ENCODE measurements around the gene FNIP1.
"Not testable (repeated sequence)": the region's sequence is repeated elsewhere in the genome, so short reads cannot be mapped to it uniquely, and the experiment has no call there.

The FNIP1 gene

DNA sequence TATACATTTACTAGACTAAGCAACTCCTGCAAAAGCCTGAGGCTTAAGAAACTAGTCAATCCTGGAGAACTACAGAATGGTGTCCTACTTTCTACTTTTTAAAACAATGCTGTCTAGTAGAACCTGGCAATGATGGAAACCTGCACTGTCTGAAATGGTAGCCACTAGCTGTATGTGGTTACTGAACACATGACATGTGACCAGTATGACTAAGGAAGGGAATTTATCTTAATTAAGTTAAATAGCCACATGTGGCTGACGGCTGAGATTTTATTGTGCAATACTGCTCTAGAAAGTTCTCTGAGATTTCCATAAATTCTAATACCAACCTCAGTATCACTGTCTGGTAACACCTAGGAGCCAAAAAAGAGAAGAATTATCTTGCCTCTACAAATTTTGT lies 116.9 kb downstream of the FNIP1 start:
- Mint-ChIP-seq H3K4me1 (peaks cover 13% of the 10 kb centered on the region), H3K4me3 (no peak overlapping the region), H3K27ac (no peak overlapping the region), H3K36me3 (peaks cover 23% of the 10 kb centered on the region), H3K27me3 (no peaks in the 10 kb centered on the region), H3K9me3 (no peaks in the 10 kb centered on the region)
- no peak for ATAC-seq (ENCODE audit: low read depth)
- no peak for DNase-seq (ENCODE audit: low spot score in 2 of 2)

DNA sequence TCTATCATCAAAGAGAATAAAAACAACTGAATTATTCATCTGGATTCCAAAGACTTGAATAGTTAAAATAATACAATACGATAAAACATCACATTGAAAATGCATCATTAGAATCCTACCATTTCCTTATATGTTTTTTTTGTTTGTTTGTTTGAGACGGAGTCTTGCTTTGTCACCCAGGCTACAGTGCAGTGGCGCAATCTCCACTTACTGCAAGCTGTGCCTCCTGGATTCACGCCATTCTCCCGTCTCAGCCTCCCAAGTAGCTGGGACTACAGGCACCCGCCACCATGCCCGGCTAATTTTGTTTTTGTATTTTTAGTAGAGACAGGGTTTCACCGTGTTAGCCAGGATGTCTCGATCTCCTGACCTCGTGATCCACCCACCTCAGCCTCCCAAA lies 118.5 kb downstream of the FNIP1 start:
- not testable (repeated sequence) for DNase-seq (ENCODE audit: low spot score in 2 of 2); H3K27me3 Mint-ChIP-seq; ATAC-seq (ENCODE audit: low read depth); H3K27ac Mint-ChIP-seq; H3K4me3 Mint-ChIP-seq; H3K9me3 Mint-ChIP-seq
- Mint-ChIP-seq H3K36me3 (peaks cover 25% of the 10 kb centered on the region), H3K4me1 (peaks cover 17% of the 10 kb centered on the region)

DNA sequence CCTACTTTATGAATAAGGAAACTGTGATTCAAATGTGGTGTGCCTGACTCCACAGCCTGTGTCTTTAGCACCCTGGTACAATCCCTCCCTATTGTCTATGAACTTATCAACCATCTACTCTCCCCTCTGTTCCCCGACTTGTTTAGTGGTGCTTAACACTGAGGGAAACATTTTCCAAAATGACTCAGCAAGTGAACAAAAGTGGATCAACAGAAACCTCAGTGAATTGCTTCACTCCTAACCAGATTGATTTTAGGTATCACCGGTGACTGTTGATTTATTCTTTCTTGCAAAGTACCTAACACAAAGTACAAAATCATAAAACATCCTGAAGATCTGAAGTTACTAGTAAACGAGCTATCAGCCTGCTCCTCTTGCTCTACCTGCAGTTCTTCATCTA lies 119.7 kb downstream of the FNIP1 start:
- no peak for ATAC-seq (ENCODE audit: low read depth)
- H3K4me1 Mint-ChIP-seq: peaks cover 21% of the 10 kb centered on the region
- peaks cover 30% of the 10 kb centered on the region for H3K36me3 Mint-ChIP-seq
- H3K27ac Mint-ChIP-seq: no peak overlapping the region
- no peak overlapping the region for H3K4me3 Mint-ChIP-seq
- H3K27me3 Mint-ChIP-seq: no peaks in the 10 kb centered on the region
- no peaks in the 10 kb centered on the region for H3K9me3 Mint-ChIP-seq
- DNase-seq (ENCODE audit: low spot score in 2 of 2): no peak

DNA sequence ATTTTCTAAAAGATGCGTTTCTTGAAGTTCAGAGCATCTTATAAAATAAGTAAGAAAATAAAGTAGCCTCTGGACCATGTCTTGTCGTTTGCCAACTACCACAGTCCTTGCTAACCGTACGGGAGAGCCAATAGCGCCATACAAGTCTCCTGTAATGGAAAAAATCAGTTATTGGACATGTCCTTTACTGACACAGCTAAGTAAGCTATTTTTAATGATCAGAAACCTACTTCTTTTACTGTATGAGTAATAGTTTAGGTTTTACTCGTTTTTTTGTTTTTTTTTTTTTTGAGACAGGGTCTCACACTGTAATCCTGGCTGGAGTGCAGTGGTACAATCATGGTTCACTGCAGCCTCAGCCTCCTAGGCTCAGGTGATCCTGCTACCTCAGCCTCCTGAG lies 124.0 kb downstream of the FNIP1 start:
- no peaks in the 10 kb centered on the region for H3K27me3 Mint-ChIP-seq
- DNase-seq (ENCODE audit: low spot score in 2 of 2) (no peak), ATAC-seq (ENCODE audit: low read depth) (no peak)
- H3K4me1 Mint-ChIP-seq: peaks cover 20% of the 10 kb centered on the region
- no peak overlapping the region for H3K4me3 Mint-ChIP-seq
- no peak overlapping the region for H3K27ac Mint-ChIP-seq
- no peaks in the 10 kb centered on the region for H3K9me3 Mint-ChIP-seq
- H3K36me3 Mint-ChIP-seq: peaks cover 41% of the 10 kb centered on the region

DNA sequence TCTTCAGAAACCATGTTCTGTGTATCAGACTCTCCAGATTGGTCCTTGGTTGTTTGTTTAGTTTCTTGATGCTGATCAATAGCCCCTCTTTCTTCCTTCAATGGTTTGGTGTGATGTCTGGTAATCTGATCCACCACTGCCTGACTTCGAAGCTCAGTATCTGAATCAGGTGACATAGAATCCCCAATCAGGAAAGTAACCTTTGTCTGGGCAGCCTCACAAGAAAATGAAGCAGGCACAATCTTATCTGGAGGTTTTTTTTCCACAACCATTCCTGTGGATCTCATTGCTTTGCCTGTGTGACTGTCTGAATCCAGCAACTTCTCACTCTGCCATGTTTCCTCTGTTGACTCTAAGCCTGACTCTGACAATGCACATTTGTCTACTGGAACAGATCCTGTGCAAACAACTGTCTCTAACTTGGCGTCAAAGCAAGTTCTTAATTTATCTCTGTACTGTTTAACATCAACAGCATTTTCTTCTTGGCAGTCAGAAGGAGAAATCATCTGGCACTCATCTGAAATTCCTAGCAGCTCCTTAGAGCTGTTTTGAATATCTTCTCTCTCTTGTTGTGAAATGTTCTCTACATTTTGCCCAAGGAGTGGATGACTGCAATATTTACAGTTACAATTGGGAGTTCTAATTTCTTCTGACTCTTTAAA lies 124.7 kb downstream of the FNIP1 start:
- Mint-ChIP-seq H3K27ac (peak overlapping the region; percentile 53), H3K27me3 (no peaks in the 10 kb centered on the region), H3K36me3 (peaks cover 38% of the 10 kb centered on the region), H3K4me1 (peaks cover 19% of the 10 kb centered on the region), H3K4me3 (no peak overlapping the region), H3K9me3 (no peaks in the 10 kb centered on the region)
- ATAC-seq (ENCODE audit: low read depth): no peak
- no peak for DNase-seq (ENCODE audit: low spot score in 2 of 2)

DNA sequence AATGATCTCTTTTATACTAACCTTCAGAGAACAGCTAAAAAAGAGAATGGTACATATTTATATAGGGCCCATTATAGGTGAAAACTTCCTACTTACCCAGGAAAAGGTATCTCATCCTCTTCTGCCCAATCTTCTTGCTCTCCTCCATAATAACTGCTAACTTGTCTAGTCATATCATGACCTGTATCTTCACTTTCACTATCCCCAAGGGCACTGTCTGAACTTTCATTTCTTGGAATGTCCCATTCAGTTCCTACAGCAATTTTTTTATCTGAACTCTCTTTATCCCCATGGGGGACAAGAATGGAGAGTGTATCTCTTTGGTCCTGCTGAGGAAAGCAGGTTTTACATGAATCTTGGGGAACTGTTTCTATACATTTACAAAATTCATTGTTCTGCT lies 125.4 kb downstream of the FNIP1 start:
- no peak for DNase-seq (ENCODE audit: low spot score in 2 of 2)
- H3K4me1 Mint-ChIP-seq: peaks cover 17% of the 10 kb centered on the region
- ATAC-seq (ENCODE audit: low read depth): no peak
- no peak overlapping the region for H3K4me3 Mint-ChIP-seq
- no peaks in the 10 kb centered on the region for H3K9me3 Mint-ChIP-seq
- peaks cover 35% of the 10 kb centered on the region for H3K36me3 Mint-ChIP-seq
- H3K27me3 Mint-ChIP-seq: no peaks in the 10 kb centered on the region
- peak overlapping the region; percentile 54 for H3K27ac Mint-ChIP-seq

DNA sequence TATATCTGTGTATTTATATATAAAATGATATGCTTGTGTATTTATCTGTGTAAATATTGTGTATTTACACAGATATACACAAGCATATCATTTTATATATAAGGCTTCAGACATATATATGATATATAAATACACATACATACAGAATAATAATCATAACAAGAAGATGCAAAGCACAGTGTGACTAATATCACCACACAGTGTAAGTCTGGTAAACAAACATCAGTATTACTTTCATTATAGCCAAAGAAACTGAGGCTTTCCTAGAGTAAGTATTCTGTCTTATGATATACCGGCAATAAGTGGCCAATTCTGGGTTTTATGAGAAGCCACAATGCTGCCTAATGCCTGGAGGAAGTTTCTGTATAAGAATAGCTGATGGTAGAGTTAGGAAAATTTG lies 131.9 kb downstream of the FNIP1 start:
- Mint-ChIP-seq H3K36me3 (peaks cover 35% of the 10 kb centered on the region), H3K4me3 (no peak overlapping the region), H3K4me1 (no peaks in the 10 kb centered on the region), H3K27me3 (no peaks in the 10 kb centered on the region), H3K27ac (no peak overlapping the region), H3K9me3 (peaks cover 8% of the 10 kb centered on the region)
- ATAC-seq (ENCODE audit: low read depth): no peak
- no peak for DNase-seq (ENCODE audit: low spot score in 2 of 2)

DNA sequence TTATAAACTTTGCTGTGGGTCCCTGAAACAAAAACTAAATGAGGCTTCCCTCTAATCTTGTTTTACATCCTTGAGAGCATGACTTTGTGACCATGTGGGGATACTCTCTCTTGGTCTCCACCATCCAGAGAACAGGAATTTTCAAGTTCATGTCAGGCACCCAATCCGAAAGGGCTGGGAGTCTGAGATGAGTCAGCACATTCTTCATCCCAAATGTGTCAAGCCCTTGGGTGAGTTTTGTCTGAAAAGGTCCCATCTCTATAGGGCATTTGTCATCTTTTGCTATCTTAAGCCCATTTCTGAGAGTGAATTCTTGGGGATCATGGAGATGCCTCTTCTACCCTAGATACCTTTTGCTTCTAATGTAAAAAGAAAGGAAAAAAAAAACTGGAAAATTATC lies 134.9 kb downstream of the FNIP1 start:
- ATAC-seq (ENCODE audit: low read depth) (no peak), DNase-seq (ENCODE audit: low spot score in 2 of 2) (no peak)
- Mint-ChIP-seq H3K4me3 (no peak overlapping the region), H3K9me3 (peaks cover 14% of the 10 kb centered on the region), H3K36me3 (peaks cover 46% of the 10 kb centered on the region), H3K27me3 (no peaks in the 10 kb centered on the region), H3K27ac (no peak overlapping the region), H3K4me1 (no peaks in the 10 kb centered on the region)

DNA sequence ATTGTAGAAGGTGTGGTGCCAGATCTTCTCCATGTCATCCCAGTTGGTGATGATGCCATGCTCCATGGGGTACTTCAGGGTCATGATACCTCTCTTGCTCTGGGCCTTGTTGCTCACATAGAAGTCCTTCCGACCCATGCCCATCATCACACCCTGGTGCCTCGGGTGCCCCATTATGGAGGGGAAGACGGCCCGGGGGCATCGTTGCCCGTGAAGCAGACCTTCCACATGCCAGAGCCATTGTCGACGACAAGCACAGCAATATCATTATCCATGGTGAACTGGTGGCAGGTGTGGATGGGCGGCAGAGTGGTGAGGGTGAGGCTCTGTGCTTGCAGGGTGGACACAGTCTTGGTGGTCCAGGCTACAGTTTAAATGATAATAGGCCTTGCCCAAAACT lies 137.0 kb downstream of the FNIP1 start:
- H3K27me3 Mint-ChIP-seq: no peaks in the 10 kb centered on the region
- H3K36me3 Mint-ChIP-seq: peaks cover 46% of the 10 kb centered on the region
- H3K4me1 Mint-ChIP-seq: no peaks in the 10 kb centered on the region
- H3K4me3 Mint-ChIP-seq: no peak overlapping the region
- DNase-seq (ENCODE audit: low spot score in 2 of 2) (no peak), ATAC-seq (ENCODE audit: low read depth) (no peak)
- H3K27ac Mint-ChIP-seq: no peak overlapping the region
- H3K9me3 Mint-ChIP-seq: peaks cover 14% of the 10 kb centered on the region

DNA sequence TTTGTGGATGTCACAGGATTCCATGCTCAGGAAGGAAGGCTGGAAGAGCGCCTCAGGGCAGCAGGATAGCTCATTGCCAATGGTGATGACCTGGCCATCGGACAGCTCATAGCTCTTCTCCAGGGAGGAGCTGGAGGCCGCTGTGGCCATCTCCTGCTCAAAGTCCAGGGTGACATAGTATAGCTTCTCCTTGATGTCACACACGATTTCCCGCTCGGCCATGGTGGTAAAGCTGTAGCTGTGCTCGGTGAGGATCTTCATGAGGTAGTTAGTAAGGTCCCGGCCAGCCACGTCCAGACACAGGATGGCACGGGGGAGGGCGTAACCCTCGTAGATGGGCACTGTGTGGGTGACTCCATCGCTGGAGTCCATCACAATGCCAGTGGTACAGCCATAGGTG lies 137.5 kb downstream of the FNIP1 start:
- peaks cover 50% of the 10 kb centered on the region for H3K36me3 Mint-ChIP-seq
- DNase-seq (ENCODE audit: low spot score in 2 of 2) (no peak), ATAC-seq (ENCODE audit: low read depth) (no peak)
- no peaks in the 10 kb centered on the region for H3K4me1 Mint-ChIP-seq
- no peak overlapping the region for H3K4me3 Mint-ChIP-seq
- H3K27ac Mint-ChIP-seq: no peak overlapping the region
- peaks cover 14% of the 10 kb centered on the region for H3K9me3 Mint-ChIP-seq
- no peaks in the 10 kb centered on the region for H3K27me3 Mint-ChIP-seq

DNA sequence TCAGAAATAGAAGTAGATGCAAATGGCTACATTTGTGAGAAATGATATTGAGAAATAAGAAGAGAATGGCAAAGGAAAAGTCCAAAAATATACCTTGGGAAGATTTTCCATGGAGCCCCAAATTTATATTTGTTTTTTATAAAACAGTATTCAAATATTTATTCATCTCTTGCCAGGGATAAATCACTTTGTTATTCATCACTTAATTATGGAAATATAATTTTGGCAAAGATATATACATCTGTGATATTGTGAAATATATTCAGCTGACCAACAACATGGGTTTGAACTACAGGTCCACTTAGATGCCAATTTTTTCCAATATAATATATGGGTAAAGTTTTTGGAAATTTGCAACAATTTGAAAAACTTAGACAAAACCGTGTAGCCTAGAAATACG lies 142.0 kb downstream of the FNIP1 start:
- Mint-ChIP-seq H3K27ac (no peak overlapping the region), H3K36me3 (peaks cover 41% of the 10 kb centered on the region), H3K9me3 (peaks cover 9% of the 10 kb centered on the region), H3K27me3 (no peaks in the 10 kb centered on the region), H3K4me3 (no peak overlapping the region), H3K4me1 (peaks cover 3% of the 10 kb centered on the region)
- DNase-seq (ENCODE audit: low spot score in 2 of 2) (no peak), ATAC-seq (ENCODE audit: low read depth) (no peak)

DNA sequence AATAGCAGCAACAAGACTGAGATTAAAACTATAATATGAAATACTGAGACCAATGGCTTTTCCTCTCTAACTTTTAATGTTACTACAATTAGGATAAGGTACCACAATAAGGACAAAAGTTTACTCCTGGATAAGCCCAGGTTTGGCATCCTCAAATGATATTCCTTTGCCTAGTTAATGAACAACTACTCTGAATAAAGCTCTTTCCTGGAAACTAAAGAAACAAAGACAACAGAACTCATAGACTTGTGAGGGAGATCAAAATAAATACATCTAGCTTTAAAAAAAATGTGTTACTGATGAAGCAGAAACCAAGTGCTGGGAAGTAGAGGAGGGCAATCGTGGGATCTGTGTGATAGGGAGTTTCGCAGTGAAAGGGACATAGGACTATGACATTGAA lies 142.5 kb downstream of the FNIP1 start:
- Mint-ChIP-seq H3K4me3 (no peak overlapping the region), H3K4me1 (peaks cover 3% of the 10 kb centered on the region), H3K9me3 (peaks cover 8% of the 10 kb centered on the region), H3K27me3 (no peaks in the 10 kb centered on the region), H3K27ac (no peak overlapping the region), H3K36me3 (peaks cover 39% of the 10 kb centered on the region)
- DNase-seq (ENCODE audit: low spot score in 2 of 2) (no peak), ATAC-seq (ENCODE audit: low read depth) (no peak)

DNA sequence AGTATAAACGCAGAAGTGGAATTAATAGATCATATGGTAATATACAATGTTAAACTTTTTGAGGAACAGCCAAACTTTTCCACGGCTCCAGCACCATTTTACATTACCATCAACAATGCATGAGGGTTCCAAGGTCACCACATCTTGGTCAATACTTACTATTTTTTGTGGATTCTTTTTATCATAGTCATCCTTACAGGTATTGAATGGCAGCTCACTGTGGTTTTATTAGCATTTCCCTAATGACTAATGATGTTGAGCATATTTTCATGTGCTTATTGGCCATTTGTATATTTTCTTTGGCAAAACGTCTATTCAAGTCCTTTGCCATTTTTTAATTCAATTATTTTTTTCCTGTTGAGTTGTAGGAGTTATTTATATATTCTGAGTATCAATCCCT lies 147.7 kb downstream of the FNIP1 start:
- H3K4me3 Mint-ChIP-seq: no peak overlapping the region
- H3K36me3 Mint-ChIP-seq: peaks cover 19% of the 10 kb centered on the region
- peaks cover 12% of the 10 kb centered on the region for H3K4me1 Mint-ChIP-seq
- peaks cover 8% of the 10 kb centered on the region for H3K9me3 Mint-ChIP-seq
- ATAC-seq (ENCODE audit: low read depth) (no peak), DNase-seq (ENCODE audit: low spot score in 2 of 2) (no peak)
- H3K27ac Mint-ChIP-seq: no peak overlapping the region
- H3K27me3 Mint-ChIP-seq: no peaks in the 10 kb centered on the region

DNA sequence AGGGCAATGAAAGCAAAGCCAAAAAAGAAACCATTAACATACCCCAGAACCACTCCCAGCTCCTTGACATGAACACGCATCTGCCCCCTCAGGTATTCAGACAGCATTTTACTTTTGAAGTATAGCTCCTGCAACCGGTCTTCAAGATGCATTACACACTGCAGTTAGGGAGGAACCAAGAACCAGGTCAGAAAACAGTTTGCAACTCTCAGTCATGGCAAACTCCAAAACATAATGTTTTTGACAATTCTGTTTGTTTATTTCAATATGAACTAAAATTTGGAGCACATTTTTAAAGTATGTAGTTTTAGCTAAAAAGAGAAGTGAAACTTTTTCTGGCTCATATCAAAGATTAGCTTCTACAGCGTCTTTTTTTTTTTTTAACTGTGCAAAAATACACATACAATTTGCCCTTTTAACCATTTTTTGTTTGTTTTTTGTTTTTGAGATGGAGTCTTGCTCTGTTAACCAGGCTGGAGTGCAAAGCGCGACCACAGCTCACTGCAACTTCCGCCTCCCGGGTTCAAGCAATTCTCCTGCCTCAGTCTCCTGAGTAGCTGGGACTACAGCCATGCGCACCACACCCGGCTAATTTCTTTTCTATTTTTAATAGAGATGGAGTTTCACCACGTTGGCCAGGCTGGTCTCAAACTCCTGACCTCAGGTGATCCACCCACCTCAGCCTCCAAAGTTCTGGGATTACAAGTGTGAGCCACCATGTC lies 149.6 kb downstream of the FNIP1 start:
- DNase-seq (ENCODE audit: low spot score in 2 of 2): peak in 1 of 2 donors; percentile 40
- H3K36me3 Mint-ChIP-seq: peaks cover 21% of the 10 kb centered on the region
- peak; percentile 94 for ATAC-seq (ENCODE audit: low read depth)
- peaks cover 8% of the 10 kb centered on the region for H3K9me3 Mint-ChIP-seq
- no peaks in the 10 kb centered on the region for H3K27me3 Mint-ChIP-seq
- H3K4me3 Mint-ChIP-seq: peak overlapping the region; percentile 88
- H3K4me1 Mint-ChIP-seq: peaks cover 12% of the 10 kb centered on the region
- H3K27ac Mint-ChIP-seq: peak overlapping the region; percentile 87

DNA sequence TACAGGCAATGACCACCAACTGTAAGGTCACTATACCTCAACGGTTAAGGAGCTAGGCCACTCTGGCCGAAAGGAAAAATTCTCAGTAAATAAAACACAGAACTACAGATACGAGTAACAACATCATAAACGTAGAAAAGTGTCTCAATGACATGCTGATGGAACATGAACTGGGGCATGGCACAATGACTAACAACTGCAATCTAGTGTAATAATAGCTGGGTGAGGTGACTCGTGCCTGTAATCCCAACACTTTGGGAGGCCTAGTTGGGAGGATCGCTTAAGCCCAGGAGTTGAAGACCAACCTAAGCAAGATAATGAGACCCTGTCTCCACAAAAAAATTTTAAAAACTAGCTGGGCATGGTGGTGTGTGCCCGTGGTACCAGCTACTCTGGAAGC lies 152.0 kb downstream of the FNIP1 start:
- no peaks in the 10 kb centered on the region for H3K27me3 Mint-ChIP-seq
- H3K9me3 Mint-ChIP-seq: peaks cover 2% of the 10 kb centered on the region
- DNase-seq (ENCODE audit: low spot score in 2 of 2) (no peak), ATAC-seq (ENCODE audit: low read depth) (no peak)
- peaks cover 5% of the 10 kb centered on the region for H3K36me3 Mint-ChIP-seq
- peaks cover 15% of the 10 kb centered on the region for H3K4me1 Mint-ChIP-seq
- no peak overlapping the region for H3K4me3 Mint-ChIP-seq
- no peak overlapping the region for H3K27ac Mint-ChIP-seq
